Epithelial cell of esophagus (primary cell): ENCODE results near the gene C1QTNF6.

Source experiments
- DNase-seq: peaks from one replicate; pipeline ENCODE4 v3.0.0; 2010; ENCODE audit warnings: low read depth
- H3K4me3 ChIP-seq: 2 replicates; pipeline ENCODE4 v1.5.1; 2011; ENCODE audit warnings: mild to moderate bottlenecking, low read length, control low read depth
- TF ChIP-seq, protein P1 (sequence below): IDR thresholded peaks from 2 replicates; pipeline ENCODE4 v1.5.1; 2011; ENCODE audit warnings: low read depth, mild to moderate bottlenecking, low read length, control low read depth, inconsistent platforms; ENCODE audit not compliant: insufficient read depth; ENCODE audit errors: missing control alignments

Gene C1QTNF6

GRCh38 chr22:37181681-37182080 lies 6.4 kb downstream of the C1QTNF6 start:
- no peak for DNase-seq
- no peak overlapping the region for H3K4me3 ChIP-seq
- TF ChIP-seq, protein P1, sequence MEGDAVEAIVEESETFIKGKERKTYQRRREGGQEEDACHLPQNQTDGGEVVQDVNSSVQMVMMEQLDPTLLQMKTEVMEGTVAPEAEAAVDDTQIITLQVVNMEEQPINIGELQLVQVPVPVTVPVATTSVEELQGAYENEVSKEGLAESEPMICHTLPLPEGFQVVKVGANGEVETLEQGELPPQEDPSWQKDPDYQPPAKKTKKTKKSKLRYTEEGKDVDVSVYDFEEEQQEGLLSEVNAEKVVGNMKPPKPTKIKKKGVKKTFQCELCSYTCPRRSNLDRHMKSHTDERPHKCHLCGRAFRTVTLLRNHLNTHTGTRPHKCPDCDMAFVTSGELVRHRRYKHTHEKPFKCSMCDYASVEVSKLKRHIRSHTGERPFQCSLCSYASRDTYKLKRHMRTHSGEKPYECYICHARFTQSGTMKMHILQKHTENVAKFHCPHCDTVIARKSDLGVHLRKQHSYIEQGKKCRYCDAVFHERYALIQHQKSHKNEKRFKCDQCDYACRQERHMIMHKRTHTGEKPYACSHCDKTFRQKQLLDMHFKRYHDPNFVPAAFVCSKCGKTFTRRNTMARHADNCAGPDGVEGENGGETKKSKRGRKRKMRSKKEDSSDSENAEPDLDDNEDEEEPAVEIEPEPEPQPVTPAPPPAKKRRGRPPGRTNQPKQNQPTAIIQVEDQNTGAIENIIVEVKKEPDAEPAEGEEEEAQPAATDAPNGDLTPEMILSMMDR, result no peak

DNA sequence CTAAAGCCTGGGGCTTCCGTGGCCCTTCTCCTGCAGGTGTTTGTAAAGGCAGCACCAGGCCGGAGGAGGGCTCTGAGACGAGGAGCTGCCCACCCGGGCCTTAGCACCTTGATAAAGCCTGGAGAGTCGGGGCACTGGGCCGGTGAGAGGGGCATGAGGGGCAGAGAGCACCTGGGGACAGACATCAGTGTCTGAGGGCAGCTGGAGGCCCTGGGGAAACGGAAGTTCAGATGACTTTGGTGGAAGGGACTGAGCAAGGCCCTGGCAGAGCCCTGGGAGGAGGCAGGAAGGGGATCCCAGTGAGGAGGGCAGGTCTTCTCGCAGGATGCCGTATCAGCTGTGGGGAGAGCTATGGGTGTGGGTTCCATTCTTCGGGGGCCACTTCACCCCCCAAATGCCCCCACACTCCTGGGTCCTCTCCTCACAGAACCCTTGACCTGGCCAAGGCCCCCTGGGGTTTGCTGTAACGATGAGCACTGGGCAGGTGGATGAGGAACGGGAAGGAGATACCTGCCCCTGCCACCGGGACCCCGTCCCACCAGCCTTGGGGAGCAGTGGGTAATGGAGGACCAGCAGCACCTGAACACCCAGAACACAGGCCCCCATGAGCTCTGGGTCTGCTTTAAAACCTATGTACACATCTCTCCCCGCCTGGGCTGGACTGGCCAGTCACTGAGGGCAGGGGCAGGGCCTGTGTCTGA lies 7.4 kb downstream of the C1QTNF6 start:
- H3K4me3 ChIP-seq, result no peak overlapping the region
- no peak for DNase-seq
- TF ChIP-seq, protein P1, result no peak

DNA sequence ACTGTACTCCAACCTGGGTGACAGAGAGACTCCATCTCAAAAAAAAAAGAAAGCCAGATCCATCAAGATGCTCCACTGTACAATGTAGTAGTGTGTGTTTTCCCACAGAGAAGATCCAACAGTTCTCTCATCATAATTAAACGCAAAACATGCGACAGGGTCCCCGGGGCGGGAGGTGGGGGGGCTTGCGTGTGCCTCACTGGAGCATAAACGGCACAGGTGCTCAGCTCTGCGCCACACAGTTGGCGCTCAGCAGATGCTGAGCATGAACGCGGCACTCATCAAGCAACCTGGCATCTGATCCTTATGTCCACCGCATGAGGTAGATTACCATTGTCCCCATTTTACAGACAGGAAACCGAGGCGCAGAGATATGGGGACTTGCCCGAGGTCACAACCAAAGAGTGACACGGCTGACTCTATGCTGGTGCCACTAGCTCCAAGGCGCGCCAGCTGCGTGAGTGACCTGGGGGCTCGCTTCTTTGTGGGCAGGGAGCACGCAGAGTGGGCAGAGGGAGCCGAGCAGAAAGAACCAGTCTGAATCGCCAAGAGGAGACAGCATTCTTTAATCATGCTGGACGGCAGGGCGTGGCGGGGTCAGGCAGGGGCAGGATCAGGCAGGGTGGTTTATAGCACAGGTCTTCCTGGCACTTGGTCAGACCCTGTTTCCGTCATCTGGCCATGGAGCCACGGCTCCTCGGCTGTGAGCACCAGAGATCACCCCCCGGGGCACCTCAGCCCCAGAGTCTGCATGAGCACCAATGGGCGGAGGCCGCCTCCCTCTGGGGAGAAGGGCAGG lies 8.2 kb downstream of the C1QTNF6 start:
- TF ChIP-seq, protein P1, result no peak
- H3K4me3 ChIP-seq, result no peak overlapping the region
- DNase-seq, result no peak

- no peak overlapping the region for H3K4me3 ChIP-seq
- TF ChIP-seq, protein P1, result no peak
- no peak for DNase-seq
These were observed 8.9 kb downstream of the C1QTNF6 start for GRCh38 chr22:37179126-37179470.

DNA sequence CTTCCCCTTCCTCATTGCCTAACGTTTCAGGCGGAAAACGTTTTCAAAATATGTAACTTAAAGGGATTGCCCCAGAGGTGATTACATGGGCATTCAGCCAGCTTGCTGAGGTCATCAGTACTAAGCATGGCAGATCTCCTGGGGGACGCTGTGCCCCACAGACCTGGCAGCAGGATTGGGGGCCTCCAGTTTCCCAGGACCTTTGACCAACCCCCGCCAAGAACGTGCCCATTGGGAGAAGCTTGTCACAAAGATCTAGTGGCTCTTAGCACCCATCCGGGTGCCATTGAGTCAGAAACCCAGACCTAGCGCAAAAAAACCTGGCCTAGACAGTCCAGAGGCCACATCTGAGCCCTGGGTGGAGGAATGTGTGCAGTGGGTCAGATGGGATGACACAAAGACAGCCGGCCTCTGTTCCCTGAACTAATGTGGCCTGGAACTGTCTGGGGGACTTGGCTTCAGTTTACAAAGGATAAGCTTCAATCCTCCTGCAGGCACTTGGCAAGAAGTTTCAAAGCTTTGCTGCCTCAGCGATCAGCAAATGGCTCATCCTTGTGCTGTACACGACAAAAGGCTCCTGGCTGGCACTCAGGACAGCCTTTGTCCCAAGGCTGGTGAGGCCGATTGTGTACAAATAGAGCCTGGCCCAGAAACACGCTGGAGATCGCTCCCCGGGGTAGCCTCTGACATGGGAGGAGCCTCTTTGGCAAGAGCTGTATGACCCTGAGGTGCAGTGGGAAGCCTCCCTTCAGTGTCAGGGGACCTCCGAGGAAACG lies 9.5 kb downstream of the C1QTNF6 start:
- DNase-seq, result peak; percentile 55
- H3K4me3 ChIP-seq, result no peak overlapping the region
- TF ChIP-seq, protein P1, result no peak

- no peak overlapping the region for H3K4me3 ChIP-seq
- TF ChIP-seq, protein P1, result no peak
- DNase-seq, result no peak
These were observed 10.3 kb downstream of the C1QTNF6 start for GRCh38 chr22:37177755-37178154.
